Liver (tissue), 3 donors: Measurements from ENCODE around the gene TIAM2.

Experiments used
- CTCF ChIP-seq: fragments of 150-350 bp; IDR thresholded peaks from 2 replicates; pipeline ENCODE4 v1.5.1; 2017; ENCODE audit warnings: improper control_type of control experiment, low read depth, low read length; ENCODE audit not compliant: missing input control
- FOXA1 ChIP-seq: IDR thresholded peaks from 2 replicates; pipeline ENCODE4 v1.6.1; 2016; ENCODE audit warnings: antibody characterized with exemption
- HNF4A ChIP-seq, 2 donors: conservative IDR thresholded peaks; 2 replicates each; pipeline ENCODE4 v1.6.1; 2016; ENCODE audit warnings: antibody characterized with exemption in 2 of 2, mild to moderate bottlenecking in 2 of 2
- JUND ChIP-seq, 2 donors: IDR thresholded peaks; 2 replicates each; pipeline ENCODE4 v1.6.1; 2016; ENCODE audit warnings: antibody characterized with exemption in 2 of 2
- NR2F2 ChIP-seq: IDR thresholded peaks from 2 replicates; pipeline ENCODE4 v1.6.1; 2016; ENCODE audit warnings: antibody characterized with exemption
- REST ChIP-seq: IDR thresholded peaks from 2 replicates; pipeline ENCODE4 v1.6.1; 2016; ENCODE audit warnings: antibody characterized with exemption, mild to moderate bottlenecking
- RXRA ChIP-seq, 2 donors: IDR thresholded peaks; 2 replicates each; pipeline ENCODE4 v1.6.1; 2017 to 2018; ENCODE audit warnings: antibody characterized with exemption in 2 of 2, mild to moderate bottlenecking in 1 of 2
- SP1 ChIP-seq: IDR thresholded peaks from 2 replicates; pipeline ENCODE4 v1.6.1; 2018; ENCODE audit warnings: antibody characterized with exemption, mild to moderate bottlenecking
- TAF1 ChIP-seq: conservative IDR thresholded peaks from 2 replicates; pipeline ENCODE4 v1.6.1; 2016; ENCODE audit warnings: antibody characterized with exemption, mild to moderate bottlenecking
- YY1 ChIP-seq: IDR thresholded peaks from 2 replicates; pipeline ENCODE4 v1.6.1; 2016; ENCODE audit warnings: antibody characterized with exemption, mild to moderate bottlenecking
- TF ChIP-seq, protein P1 (sequence below): IDR thresholded peaks from 2 replicates; pipeline ENCODE4 v1.6.1; 2016; ENCODE audit warnings: antibody characterized with exemption
- TF ChIP-seq, protein P2 (sequence below): IDR thresholded peaks from 2 replicates; pipeline ENCODE4 v1.6.1; 2016; ENCODE audit warnings: antibody characterized with exemption
- TF ChIP-seq, protein P3 (sequence below): IDR thresholded peaks from 2 replicates; pipeline ENCODE4 v1.6.1; 2016; ENCODE audit warnings: antibody characterized with exemption
- donor health status: healthy.
- donor health status: healthy.

GRCh38 chr6:155269765-155270164 is 274.6 kb downstream of the TIAM2 start:
- TF ChIP-seq FOXA1 (no peak), JUND (IDR thresholded peaks at IDR 0.05) (no peak), CTCF (no peak), HNF4A (conservative IDR thresholded peaks at IDR 0.05) (no peak), SP1 (no peak), REST (no peak), RXRA (IDR thresholded peaks at IDR 0.05) (no peak), NR2F2 (no peak), TAF1 (no peak), YY1 (no peak)
- TF ChIP-seq, protein P1, sequence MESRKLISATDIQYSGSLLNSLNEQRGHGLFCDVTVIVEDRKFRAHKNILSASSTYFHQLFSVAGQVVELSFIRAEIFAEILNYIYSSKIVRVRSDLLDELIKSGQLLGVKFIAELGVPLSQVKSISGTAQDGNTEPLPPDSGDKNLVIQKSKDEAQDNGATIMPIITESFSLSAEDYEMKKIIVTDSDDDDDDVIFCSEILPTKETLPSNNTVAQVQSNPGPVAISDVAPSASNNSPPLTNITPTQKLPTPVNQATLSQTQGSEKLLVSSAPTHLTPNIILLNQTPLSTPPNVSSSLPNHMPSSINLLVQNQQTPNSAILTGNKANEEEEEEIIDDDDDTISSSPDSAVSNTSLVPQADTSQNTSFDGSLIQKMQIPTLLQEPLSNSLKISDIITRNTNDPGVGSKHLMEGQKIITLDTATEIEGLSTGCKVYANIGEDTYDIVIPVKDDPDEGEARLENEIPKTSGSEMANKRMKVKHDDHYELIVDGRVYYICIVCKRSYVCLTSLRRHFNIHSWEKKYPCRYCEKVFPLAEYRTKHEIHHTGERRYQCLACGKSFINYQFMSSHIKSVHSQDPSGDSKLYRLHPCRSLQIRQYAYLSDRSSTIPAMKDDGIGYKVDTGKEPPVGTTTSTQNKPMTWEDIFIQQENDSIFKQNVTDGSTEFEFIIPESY: no peak
- TF ChIP-seq, protein P2, sequence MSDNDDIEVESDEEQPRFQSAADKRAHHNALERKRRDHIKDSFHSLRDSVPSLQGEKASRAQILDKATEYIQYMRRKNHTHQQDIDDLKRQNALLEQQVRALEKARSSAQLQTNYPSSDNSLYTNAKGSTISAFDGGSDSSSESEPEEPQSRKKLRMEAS: no peak
- TF ChIP-seq, protein P3, sequence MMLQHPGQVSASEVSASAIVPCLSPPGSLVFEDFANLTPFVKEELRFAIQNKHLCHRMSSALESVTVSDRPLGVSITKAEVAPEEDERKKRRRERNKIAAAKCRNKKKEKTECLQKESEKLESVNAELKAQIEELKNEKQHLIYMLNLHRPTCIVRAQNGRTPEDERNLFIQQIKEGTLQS: no peak
